Astrocyte (in vitro differentiated cells and primary cell): Measurements from ENCODE around the gene ZNF606. TPM values are rescaled to one million over a fixed set of nuclear protein-coding genes. Genes with fewer than 3 reads are reported as not detected.

ENCODE experiments used
- DNase-seq: peaks from one replicate; pipeline ENCODE4 v3.0.0-alpha.2; 2010; ENCODE audit warnings: low read depth
- FAIRE-seq: peaks from 2 replicates; lab custom pipeline; 2011; peaks lifted over from hg19 to GRCh38; lab: Jason Lieb, UNC
- H2AFZ ChIP-seq: 2 replicates; pipeline ENCODE4 v1.6.0; 2012; ENCODE audit warnings: low read depth, low read length, inconsistent platforms
- H3K27ac ChIP-seq: 2 replicates; pipeline ENCODE4 v1.5.1; 2011; ENCODE audit warnings: low read depth, low read length, inconsistent platforms
- H3K27me3 ChIP-seq: 2 replicates; pipeline ENCODE4 v1.6.0; 2011; ENCODE audit warnings: low read length, inconsistent platforms; ENCODE audit not compliant: insufficient read depth
- H3K36me3 ChIP-seq: 2 replicates; pipeline ENCODE4 v1.5.1; 2011; ENCODE audit warnings: low read length, inconsistent platforms; ENCODE audit not compliant: insufficient read depth
- H3K4me1 ChIP-seq: 2 replicates; pipeline ENCODE4 v1.5.1; 2011; ENCODE audit warnings: low read length, inconsistent platforms; ENCODE audit not compliant: insufficient read depth
- H3K4me2 ChIP-seq: 2 replicates; pipeline ENCODE4 v1.6.0; 2012; ENCODE audit warnings: low read length, inconsistent platforms
- H3K4me3 ChIP-seq: 2 replicates; pipeline ENCODE4 v1.5.1; 2011; ENCODE audit warnings: low read depth, mild to moderate bottlenecking, low read length, inconsistent platforms; ENCODE audit not compliant: insufficient read depth
- H3K79me2 ChIP-seq: 2 replicates; pipeline ENCODE4 v1.6.0; 2012; ENCODE audit warnings: mild to moderate bottlenecking, low read length, inconsistent platforms; ENCODE audit not compliant: insufficient read depth
- H3K9ac ChIP-seq: 2 replicates; pipeline ENCODE4 v1.6.0; 2012; ENCODE audit warnings: mild to moderate bottlenecking, low read length, inconsistent platforms
- H3K9me3 ChIP-seq: 2 replicates; pipeline ENCODE4 v1.5.1; 2012; ENCODE audit warnings: low read depth, mild to moderate bottlenecking, low read length, inconsistent platforms; ENCODE audit not compliant: insufficient read depth
- H4K20me1 ChIP-seq: 2 replicates; pipeline ENCODE4 v1.6.0; 2012; ENCODE audit warnings: low read length, inconsistent platforms; ENCODE audit not compliant: insufficient read depth
- H3K27ac Mint-ChIP-seq: one replicate; pipeline ENCODE4 v1.8.0; 2021; ENCODE audit warnings: mild to moderate bottlenecking, mixed read lengths; ENCODE audit not compliant: unreplicated experiment
- H3K27me3 Mint-ChIP-seq: one replicate; pipeline ENCODE4 v1.8.0; 2021; ENCODE audit warnings: low read depth, mixed read lengths; ENCODE audit not compliant: unreplicated experiment
- H3K36me3 Mint-ChIP-seq: one replicate; pipeline ENCODE4 v1.8.0; 2021; ENCODE audit warnings: low read depth, mixed read lengths; ENCODE audit not compliant: unreplicated experiment
- H3K4me1 Mint-ChIP-seq: one replicate; pipeline ENCODE4 v1.8.0; 2021; ENCODE audit warnings: low read depth, mixed read lengths; ENCODE audit not compliant: unreplicated experiment
- H3K4me3 Mint-ChIP-seq: one replicate; pipeline ENCODE4 v1.8.0; 2021; ENCODE audit warnings: mild to moderate bottlenecking, moderate library complexity, mixed read lengths; ENCODE audit not compliant: unreplicated experiment
- H3K9me3 Mint-ChIP-seq: one replicate; pipeline ENCODE4 v1.8.0; 2021; ENCODE audit warnings: mild to moderate bottlenecking, mixed read lengths; ENCODE audit not compliant: unreplicated experiment
- EZH2 ChIP-seq: IDR thresholded peaks from 2 replicates; pipeline ENCODE4 v1.6.1; 2012; ENCODE audit warnings: mild to moderate bottlenecking, low read length, inconsistent platforms; ENCODE audit not compliant: insufficient read depth
- total RNA-seq: library from RNA; stranded (reverse); gene quantifications from 2 replicates; pipeline ENCODE4 v1.2.1, GENCODE V29; 2021
- TF ChIP-seq, protein P1 (sequence below): IDR thresholded peaks from 2 replicates; pipeline ENCODE4 v1.5.1; 2011; ENCODE audit warnings: low read depth, mild to moderate bottlenecking, inconsistent platforms, low read length, moderate library complexity; ENCODE audit not compliant: insufficient read depth

Gene ZNF606
- total RNA-seq, 1 donor from 2014 or later = 13.5 TPM

- no peak overlapping the region for H3K4me3 Mint-ChIP-seq
Measured at GRCh38 chr19:58044391-58044790, 41.8 kb upstream of the ZNF606 start.

GRCh38 chr19:58042495-58043340 is 40.1 kb upstream of the ZNF606 start:
- Mint-ChIP-seq H3K27me3 (no peaks in the 10 kb centered on the region), H3K36me3 (peaks cover 3% of the 10 kb centered on the region), H3K4me3 (no peak overlapping the region), H3K27ac (no peak overlapping the region), H3K9me3 (peaks cover 32% of the 10 kb centered on the region), H3K4me1 (no peaks in the 10 kb centered on the region)
- Histone ChIP-seq H3K27me3 (no peaks in the 10 kb centered on the region), H3K4me1 (no peaks in the 10 kb centered on the region), H3K9me3 (peaks cover 19% of the 10 kb centered on the region), H3K36me3 (no peaks in the 10 kb centered on the region), H4K20me1 (no peaks in the 10 kb centered on the region), H3K4me3 (no peak overlapping the region), H3K79me2 (no peaks in the 10 kb centered on the region), H3K4me2 (no peak overlapping the region), H3K9ac (no peak overlapping the region), H3K27ac (no peak overlapping the region), H2AFZ (no peak overlapping the region)
- TF ChIP-seq, protein P1, sequence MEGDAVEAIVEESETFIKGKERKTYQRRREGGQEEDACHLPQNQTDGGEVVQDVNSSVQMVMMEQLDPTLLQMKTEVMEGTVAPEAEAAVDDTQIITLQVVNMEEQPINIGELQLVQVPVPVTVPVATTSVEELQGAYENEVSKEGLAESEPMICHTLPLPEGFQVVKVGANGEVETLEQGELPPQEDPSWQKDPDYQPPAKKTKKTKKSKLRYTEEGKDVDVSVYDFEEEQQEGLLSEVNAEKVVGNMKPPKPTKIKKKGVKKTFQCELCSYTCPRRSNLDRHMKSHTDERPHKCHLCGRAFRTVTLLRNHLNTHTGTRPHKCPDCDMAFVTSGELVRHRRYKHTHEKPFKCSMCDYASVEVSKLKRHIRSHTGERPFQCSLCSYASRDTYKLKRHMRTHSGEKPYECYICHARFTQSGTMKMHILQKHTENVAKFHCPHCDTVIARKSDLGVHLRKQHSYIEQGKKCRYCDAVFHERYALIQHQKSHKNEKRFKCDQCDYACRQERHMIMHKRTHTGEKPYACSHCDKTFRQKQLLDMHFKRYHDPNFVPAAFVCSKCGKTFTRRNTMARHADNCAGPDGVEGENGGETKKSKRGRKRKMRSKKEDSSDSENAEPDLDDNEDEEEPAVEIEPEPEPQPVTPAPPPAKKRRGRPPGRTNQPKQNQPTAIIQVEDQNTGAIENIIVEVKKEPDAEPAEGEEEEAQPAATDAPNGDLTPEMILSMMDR = no peak
- no peak for TF ChIP-seq EZH2
- no peak for DNase-seq
- FAIRE-seq = no peak

More at GRCh38 chr19:58044391-58044790, 41.8 kb upstream of the ZNF606 start:
- no peak overlapping the region for H3K9ac ChIP-seq
- H3K9me3 ChIP-seq = peaks cover 18% of the 10 kb centered on the region
- H3K4me1 ChIP-seq = no peaks in the 10 kb centered on the region
- H3K36me3 Mint-ChIP-seq = peaks cover 3% of the 10 kb centered on the region
- no peak overlapping the region for H2AFZ ChIP-seq
- H3K4me3 ChIP-seq = no peak overlapping the region
- H3K27ac Mint-ChIP-seq = no peak overlapping the region
- H3K4me1 Mint-ChIP-seq = no peaks in the 10 kb centered on the region
- H3K36me3 ChIP-seq = no peaks in the 10 kb centered on the region
- no peaks in the 10 kb centered on the region for H4K20me1 ChIP-seq
- DNase-seq = no peak
- peaks cover 32% of the 10 kb centered on the region for H3K9me3 Mint-ChIP-seq
- FAIRE-seq = no peak
- no peaks in the 10 kb centered on the region for H3K27me3 ChIP-seq
- TF ChIP-seq, protein P1 = no peak
- no peak for TF ChIP-seq EZH2
- no peak overlapping the region for H3K27ac ChIP-seq
- H3K79me2 ChIP-seq = no peaks in the 10 kb centered on the region
- no peak overlapping the region for H3K4me2 ChIP-seq
- no peaks in the 10 kb centered on the region for H3K27me3 Mint-ChIP-seq
